Stimulated activated CD8-positive, alpha-beta memory T cell treated with anti-CD3 and anti-CD28 coated beads, Interleukin-7, amount 100 ng/mL, for 4 hours (primary cell): Measurements from ENCODE around the gene ACSL1.
A peak's percentile ranks its signal among the peaks of the same experiment; 100 is the strongest.
"Not testable (repeated sequence)": the region's sequence is repeated elsewhere in the genome, so short reads cannot be mapped to it uniquely, and the experiment has no call there.

ENCODE experiments used
- DNase-seq, 2 donors: peaks; one replicate each; pipeline ENCODE4 v3.0.0-alpha.2; 2020; ENCODE audit warnings: low read depth in 2 of 2

Gene ACSL1

DNA sequence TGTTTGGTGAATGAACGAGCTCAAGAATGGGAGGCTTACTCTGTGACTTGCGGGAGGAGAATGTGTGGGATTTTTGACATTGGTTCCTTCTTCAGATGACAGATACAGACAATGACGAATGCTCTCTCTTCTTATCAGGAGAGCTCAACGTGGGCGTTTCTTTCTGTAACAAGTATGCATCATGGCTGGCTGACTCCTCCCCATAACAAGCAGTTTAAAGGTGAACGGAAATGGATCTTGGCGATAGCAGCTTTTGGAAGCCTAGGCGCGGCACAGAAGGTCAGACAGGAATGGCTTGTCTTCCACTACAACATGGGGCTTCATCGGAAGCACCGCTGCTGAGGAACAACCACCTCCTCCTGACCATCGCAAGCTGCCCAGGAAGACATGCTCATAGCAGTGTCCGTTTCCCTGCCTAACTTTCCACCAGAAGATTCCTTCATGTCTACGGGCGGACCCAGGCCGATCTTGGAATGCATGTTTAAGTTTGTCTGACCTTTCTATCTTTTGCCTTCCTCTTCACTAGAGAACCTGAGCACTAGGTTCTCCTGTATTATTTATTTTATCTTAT is 18.3 kb upstream of the ACSL1 start:
- DNase-seq: no peak

- not testable (repeated sequence) for DNase-seq
Measured at GRCh38 chr4:184839075-184839399, 13.3 kb upstream of the ACSL1 start.

DNA sequence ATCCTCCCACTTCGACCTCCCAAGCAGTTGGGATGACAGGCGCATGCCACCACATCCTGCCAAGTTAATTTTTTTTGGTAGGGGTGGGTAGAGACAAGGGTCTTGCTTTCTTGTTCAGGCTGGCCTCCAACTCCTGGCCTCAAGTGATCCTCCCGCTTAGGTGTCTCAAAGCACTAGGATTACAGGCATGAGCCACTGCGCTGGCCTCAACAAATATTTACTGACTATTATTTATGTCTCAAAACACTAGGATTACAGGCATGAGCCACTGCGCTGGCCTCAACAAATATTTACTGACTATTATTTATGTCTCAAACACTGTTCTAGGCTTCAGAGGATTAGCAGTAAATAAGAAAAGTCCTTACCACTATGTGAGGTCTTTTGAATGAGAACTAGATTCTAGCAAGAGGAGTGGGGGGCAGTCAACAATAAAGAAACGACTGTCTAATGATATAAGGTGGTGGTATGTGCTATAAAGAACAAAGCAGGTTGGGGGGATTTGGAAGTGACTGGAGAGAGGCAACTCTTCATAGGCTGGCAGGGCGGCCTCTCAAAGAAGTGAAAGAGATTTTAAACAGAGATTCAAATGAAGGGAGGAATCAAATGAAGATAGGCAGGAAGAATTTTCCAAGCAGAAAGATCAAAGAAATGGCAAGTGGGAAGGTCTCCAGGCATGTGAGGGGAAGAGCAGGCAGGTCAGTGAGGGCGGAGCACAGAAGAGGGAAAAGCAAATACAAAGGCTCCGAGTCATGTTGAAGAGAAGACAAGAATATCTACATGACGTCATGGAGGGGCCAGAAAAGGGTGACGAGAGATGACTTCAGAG is 12.7 kb upstream of the ACSL1 start:
- no peak for DNase-seq

GRCh38 chr4:184836613-184837012 is 10.8 kb upstream of the ACSL1 start:
- no peak for DNase-seq

DNA sequence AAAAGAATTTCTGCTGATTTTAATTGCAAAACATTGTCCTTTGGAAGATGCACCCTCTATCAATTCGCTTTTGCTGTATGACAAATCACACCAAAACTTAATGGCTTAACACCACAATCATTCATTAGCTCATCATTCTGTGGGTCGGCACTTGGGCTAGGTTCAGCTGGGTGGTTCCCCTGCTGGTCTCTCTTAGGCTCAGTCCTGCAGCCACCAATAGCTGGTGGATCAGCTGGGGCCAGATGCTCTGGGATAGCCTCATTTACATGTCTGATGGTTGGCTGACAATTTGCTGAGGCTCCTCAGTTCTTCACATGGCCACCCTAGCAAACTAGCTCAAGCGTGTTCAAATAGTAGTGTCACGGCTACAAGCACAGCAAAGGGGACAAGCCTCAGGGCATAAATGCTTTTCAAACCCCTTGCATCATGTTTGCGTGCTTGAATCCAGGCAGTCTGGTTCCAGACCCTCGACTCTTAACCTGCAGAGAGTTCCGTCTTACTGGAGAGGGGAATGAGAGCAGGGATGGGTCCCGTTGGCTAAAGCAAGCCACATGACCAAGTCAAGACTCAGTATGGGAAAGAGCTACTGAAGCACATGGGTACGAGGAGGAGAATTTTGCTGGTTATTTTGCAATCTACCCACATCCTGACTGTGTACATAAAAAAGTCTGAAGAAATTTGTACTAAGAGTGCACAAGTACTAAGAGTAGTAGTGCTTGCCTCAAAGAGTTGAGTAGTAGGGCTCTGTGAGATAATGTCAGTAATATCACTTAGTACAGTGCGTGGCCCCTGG is 7.5 kb upstream of the ACSL1 start:
- no peak for DNase-seq

DNA sequence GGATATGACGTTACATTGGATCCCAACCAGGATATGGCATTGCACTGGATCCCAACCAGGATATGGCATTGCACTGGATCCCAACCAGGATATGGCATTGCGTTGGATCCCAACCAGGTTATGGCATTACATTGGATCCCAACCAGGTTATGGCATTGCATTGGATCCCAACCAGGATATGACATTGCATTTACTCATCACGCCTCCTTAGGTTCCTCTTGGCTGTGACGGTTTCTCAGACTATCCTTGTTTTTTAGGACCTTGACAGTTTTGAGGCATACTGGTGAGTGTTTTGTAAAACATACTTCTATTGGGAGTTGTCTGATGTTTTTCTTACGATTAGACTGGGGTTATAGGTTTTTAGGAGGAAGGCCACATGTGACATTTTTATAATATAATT is 5.4 kb upstream of the ACSL1 start:
- no peak for DNase-seq

DNA sequence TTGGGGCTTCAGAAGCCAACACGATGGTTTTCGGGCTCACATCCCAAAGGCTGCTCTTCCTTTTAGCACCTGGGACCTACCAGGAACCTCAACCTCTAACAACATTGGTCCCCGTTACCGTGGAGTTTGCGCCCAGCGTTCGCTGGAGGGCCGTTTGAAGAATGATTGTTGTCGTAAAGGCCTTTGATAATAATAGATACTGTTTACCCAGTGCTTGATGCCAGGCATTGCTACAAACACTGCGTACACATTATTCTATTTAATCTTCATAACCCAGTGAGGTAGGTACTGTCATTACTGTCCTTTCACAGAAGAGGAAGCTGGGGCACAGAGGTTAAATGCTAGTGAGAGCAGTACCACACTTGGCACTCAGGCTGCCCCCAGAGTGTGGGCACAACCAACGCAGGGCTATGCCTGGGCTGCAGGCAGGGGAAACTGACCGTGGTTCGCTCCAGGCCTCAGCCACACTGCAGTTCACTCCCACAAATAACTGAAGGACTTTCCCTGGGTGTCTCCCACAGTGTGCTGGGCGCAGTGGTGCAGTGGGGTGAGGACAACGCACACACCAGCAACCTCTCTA is 1.0 kb upstream of the ACSL1 start:
- DNase-seq: no peak

DNA sequence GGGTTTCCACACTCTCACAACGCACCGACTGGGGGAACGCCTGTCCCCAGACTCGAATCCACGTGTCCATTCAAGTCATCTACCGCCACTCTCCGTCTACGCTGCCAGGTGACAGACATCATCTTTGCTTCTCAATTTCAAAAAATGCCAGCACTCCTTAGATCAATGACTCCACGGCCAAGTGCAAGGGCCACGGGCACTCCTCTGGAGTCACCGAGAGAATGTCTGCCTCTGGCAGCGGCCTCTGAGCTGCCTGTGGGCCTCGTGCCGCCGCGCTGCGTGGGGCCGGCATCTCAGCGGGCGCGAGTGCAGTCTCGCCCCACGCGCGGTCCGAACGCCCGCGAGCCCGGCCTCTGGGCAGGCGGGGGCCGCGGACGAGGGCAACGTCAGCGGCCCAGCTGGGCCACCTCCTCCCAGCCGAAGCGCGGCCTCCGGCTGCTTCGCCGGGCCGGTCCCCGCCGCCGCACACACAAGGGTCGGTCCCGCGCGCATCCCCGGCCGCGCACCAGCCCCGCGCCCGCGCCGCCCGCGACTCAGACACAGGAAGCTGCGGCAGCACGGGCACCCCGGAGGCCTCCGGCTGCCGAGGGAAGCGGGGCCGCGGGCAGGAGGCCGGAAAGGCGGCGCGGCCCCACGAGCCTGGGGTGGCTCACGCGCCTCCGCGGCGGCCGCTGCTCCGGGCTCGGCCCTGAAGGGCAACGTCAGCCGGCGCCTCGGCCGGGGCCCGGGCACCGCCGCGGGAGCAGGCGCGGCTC is 450 bp downstream of the ACSL1 start:
- peak in 1 of 2 donors; percentile 42 for DNase-seq

DNA sequence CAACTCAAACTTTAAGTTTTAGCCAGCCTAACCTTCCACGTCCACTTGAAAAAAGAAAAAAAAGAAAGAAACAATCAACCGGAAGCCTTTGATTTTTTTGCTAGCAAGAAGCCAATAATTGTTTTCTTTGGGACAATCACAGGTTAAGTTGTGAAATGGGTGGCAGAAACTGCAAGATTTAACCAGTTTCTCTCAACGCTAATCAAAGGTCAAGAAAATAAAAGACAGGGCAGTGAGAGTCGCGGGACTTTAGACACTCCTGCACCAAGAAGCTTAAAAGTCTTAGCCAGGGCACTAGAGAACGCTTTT is 1.0 kb downstream of the ACSL1 start:
- DNase-seq: no peak

GRCh38 chr4:184824081-184824775 is 1.5 kb downstream of the ACSL1 start:
- no peak for DNase-seq

DNA sequence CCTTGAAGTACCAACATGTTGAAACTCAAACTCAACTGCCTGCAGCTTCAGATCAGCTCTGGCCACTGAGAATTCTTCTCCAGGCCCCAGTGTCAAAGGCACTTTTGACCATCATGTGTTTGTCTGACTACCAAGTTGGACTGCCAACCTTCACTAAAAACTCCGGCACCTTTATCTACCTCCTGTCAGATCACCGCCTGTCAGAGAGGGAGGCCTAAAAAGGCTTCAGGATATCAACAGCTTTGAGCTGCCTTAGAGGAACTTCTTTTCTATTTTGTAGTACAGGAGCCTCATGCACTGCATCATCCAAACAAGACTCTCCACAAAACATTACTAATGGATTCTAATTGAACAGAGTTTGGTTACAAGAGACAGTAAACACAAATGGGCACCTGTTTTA is 2.8 kb downstream of the ACSL1 start:
- no peak for DNase-seq

GRCh38 chr4:184822356-184822755 is 3.4 kb downstream of the ACSL1 start:
- no peak for DNase-seq

DNA sequence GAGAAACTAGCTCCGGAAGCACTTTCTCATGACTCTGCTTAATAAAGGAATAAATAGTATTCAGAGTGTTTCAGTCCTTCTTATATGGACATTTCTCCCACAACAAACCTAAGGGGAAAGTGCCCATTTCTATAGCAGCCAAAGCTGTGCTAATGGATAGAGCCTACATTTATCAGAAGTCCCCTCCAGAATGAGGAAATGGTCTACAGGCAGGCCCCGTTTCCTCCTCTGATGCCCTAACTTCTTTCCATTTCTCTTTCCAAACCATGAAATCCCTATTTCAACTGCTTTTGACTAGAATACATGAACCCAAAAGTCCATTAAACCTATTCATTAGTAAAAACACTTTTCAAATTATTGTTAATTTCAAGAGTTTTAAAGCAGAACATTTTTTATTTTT is 4.5 kb downstream of the ACSL1 start:
- no peak for DNase-seq

GRCh38 chr4:184819786-184820185 is 6.0 kb downstream of the ACSL1 start:
- no peak for DNase-seq

- DNase-seq: no peak
Measured at GRCh38 chr4:184818216-184818564, 7.6 kb downstream of the ACSL1 start.

DNA sequence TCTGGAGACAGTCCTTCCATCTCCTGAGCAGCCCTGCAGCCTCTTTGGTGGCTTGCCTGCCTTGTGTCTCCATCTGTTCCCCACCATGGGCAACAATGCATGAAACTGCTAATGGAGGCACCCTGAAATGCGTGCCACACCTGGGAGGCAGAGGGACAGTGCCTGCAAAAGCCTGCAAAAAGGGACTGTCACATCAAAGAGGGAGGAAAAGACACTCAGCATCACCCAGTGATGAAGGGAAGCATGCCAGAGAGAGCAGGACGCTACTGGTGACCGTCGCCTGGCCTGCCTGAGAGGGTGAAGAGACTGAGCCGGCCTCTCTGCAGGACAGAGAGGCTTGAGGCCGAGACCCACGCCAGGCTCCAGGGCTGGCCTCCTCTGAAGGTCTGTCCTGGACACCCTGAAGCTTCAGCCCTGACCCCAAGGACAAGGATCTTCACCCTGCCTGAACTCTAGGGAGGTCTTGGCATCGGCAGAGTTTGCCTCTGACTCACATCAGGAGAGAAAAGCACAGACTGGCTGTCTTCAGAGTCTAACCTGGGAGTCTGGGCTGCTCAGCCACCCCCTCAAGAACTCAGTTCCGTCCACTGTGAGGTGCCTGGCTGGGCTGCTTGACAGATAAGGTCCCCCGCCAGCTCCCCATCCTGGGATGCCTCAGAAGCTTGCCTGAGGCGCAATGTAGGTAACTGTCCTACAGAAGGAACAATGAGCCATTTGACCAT is 8.1 kb downstream of the ACSL1 start:
- no peak for DNase-seq

DNA sequence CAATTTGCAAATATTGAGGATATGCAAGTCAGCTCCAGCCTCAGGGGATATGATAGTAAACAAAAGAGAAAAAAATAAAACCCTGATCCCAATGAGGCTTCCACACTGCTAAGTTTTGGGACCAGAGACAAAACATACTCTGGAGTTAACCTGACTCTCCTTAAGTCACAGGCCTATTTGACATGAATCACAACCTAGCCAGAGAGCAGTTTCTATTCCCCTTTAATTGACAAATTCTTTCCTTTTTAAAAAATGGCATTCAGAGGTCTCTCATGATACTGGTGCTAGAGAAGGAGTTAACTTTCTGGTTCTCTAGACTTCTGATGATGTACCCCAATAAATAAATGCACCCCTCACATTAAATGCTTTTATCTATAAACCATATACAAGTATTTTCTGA is 8.8 kb downstream of the ACSL1 start:
- no peak for DNase-seq

- DNase-seq: no peak
Measured at GRCh38 chr4:184815046-184815877, 10.5 kb downstream of the ACSL1 start.

GRCh38 chr4:184814686-184815045 is 11.1 kb downstream of the ACSL1 start:
- no peak for DNase-seq

DNA sequence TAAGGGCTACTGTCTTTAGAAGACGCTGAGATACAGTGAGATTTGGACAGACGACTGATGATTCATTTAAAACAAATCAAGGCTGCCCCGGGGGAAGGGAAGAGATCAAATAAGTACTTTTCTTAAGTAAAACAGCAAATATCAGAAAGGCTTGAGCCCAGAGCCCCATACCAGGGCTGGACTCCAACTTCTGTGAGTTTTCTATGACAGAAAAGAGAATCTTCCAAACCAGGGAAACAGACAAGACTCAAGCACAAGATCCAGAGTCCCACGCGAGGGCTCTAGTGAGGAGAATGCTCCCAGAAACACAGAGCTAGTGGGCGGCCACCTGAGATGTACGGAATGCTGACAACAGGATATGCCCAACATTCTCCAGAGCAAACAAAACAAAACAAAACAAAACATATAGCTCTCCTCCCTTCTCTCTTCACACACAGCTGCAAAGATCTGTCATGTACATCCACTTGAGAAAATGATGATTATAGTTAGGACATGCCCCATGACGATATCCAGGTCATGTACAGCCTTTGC is 13.1 kb downstream of the ACSL1 start:
- no peak for DNase-seq
